ENCODE results near the gene TBX15. TPM values are rescaled to one million over a fixed set of nuclear protein-coding genes. Genes with fewer than 3 reads are reported as not detected.

The TBX15 gene
- total and polyA plus RNA-seq, 10 donors = 0.06 to 0.32 (median 0.11) TPM; not detected in 4

DNA sequence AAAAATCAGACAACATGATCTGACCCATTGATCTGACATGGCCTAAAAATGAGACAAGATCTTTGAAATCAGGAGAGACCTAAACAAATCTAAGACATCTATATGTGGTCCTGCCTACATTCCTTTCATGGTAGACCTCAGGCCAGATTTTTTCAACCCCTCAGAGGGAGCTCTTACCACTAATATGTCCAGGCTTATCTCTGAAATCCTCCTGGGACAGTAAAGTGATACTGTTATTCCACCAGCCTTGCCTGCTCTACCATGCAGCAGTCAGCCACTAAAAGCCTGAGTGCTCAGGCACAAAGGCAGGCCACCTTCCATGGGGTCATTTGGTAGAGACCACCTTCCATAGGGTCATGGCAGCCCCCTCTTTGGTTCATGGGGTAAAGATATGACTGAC, 126.9 kb downstream of the TBX15 start:
- Histone ChIP-seq H3K36me3 (no peaks in the 10 kb centered on the region), H3K9me3 (no peaks in the 10 kb centered on the region), H3K4me3 (no peak overlapping the region), H3K27me3 (replicated peaks in 1 of 7) (no peaks in the 10 kb centered on the region), H3K4me1 (no peaks in the 10 kb centered on the region), H3K27ac (no peak overlapping the region)
- no peak for DNase-seq
- intact Hi-C loops (cut with DNase I; ENCODE audit: low total_unique reads) = no loop called here
- TF ChIP-seq, protein P1, sequence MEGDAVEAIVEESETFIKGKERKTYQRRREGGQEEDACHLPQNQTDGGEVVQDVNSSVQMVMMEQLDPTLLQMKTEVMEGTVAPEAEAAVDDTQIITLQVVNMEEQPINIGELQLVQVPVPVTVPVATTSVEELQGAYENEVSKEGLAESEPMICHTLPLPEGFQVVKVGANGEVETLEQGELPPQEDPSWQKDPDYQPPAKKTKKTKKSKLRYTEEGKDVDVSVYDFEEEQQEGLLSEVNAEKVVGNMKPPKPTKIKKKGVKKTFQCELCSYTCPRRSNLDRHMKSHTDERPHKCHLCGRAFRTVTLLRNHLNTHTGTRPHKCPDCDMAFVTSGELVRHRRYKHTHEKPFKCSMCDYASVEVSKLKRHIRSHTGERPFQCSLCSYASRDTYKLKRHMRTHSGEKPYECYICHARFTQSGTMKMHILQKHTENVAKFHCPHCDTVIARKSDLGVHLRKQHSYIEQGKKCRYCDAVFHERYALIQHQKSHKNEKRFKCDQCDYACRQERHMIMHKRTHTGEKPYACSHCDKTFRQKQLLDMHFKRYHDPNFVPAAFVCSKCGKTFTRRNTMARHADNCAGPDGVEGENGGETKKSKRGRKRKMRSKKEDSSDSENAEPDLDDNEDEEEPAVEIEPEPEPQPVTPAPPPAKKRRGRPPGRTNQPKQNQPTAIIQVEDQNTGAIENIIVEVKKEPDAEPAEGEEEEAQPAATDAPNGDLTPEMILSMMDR (IDR thresholded peaks at IDR 0.05 in 8 of 11, conservative IDR thresholded peaks at IDR 0.05 in 3 of 11) = no peak
- TF ChIP-seq POLR2A (IDR thresholded peaks at IDR 0.05) (no peak), POLR2AphosphoS5 (IDR thresholded peaks at IDR 0.05) (no peak)

GRCh38 chr1:118859999-118860398, 128.1 kb downstream of the TBX15 start:
- Histone ChIP-seq H3K9me3 (no peaks in the 10 kb centered on the region), H3K36me3 (no peaks in the 10 kb centered on the region), H3K4me3 (no peak overlapping the region), H3K4me1 (no peaks in the 10 kb centered on the region), H3K27me3 (replicated peaks in 1 of 7) (no peaks in the 10 kb centered on the region), H3K27ac (no peak overlapping the region)
- TF ChIP-seq POLR2A (IDR thresholded peaks at IDR 0.05) (no peak), POLR2AphosphoS5 (IDR thresholded peaks at IDR 0.05) (no peak)
- TF ChIP-seq, protein P1 (IDR thresholded peaks at IDR 0.05 in 8 of 11, conservative IDR thresholded peaks at IDR 0.05 in 3 of 11) = no peak
- no peak for DNase-seq
- intact Hi-C loops (cut with DNase I; ENCODE audit: low total_unique reads) = no loop called here
- WGBS, 5 donors = 67 to 81% (median 76%) methylated on average over 3 of the region's 3 CpGs

- 69 to 85% (median 78%) methylated on average over 2 of the region's 2 CpGs for WGBS, 5 donors
- TF ChIP-seq POLR2AphosphoS5 (IDR thresholded peaks at IDR 0.05) (no peak), POLR2A (IDR thresholded peaks at IDR 0.05) (no peak)
- TF ChIP-seq, protein P1 (IDR thresholded peaks at IDR 0.05 in 8 of 11, conservative IDR thresholded peaks at IDR 0.05 in 3 of 11) = no peak
- H3K9me3 ChIP-seq = peaks cover 0 to 3% (median 0%) of the 10 kb centered on the region in 8 donors
These were observed 141.7 kb downstream of the TBX15 start for GRCh38 chr1:118846443-118846842.

GRCh38 chr1:118842452-118843201, 145.5 kb downstream of the TBX15 start:
- no peak for DNase-seq
- TF ChIP-seq, protein P1 (IDR thresholded peaks at IDR 0.05 in 8 of 11, conservative IDR thresholded peaks at IDR 0.05 in 3 of 11) = no peak
- TF ChIP-seq POLR2AphosphoS5 (IDR thresholded peaks at IDR 0.05) = no peak
- TF ChIP-seq POLR2A (IDR thresholded peaks at IDR 0.05) = no peak
- no peaks in the 10 kb centered on the region for H3K36me3 ChIP-seq
- 41 to 57% (median 44%) methylated on average over 14 of the region's 14 CpGs for WGBS, 5 donors
- no peaks in the 10 kb centered on the region for H3K4me1 ChIP-seq
- intact Hi-C loops (cut with DNase I; ENCODE audit: low total_unique reads) = no loop called here
- no peak overlapping the region for H3K4me3 ChIP-seq
- no peak overlapping the region for H3K27ac ChIP-seq
- no peaks in the 10 kb centered on the region for H3K27me3 ChIP-seq (replicated peaks in 1 of 7)
- H3K9me3 ChIP-seq = no peaks in the 10 kb centered on the region

More at GRCh38 chr1:118846443-118846842, 141.7 kb downstream of the TBX15 start:
- intact Hi-C loops (cut with DNase I; ENCODE audit: low total_unique reads) = no loop called here
- H3K27ac ChIP-seq = no peak overlapping the region
- no peaks in the 10 kb centered on the region for H3K4me1 ChIP-seq
- no peak for DNase-seq
- no peaks in the 10 kb centered on the region for H3K36me3 ChIP-seq
- H3K4me3 ChIP-seq = no peak overlapping the region
- H3K27me3 ChIP-seq (replicated peaks in 1 of 7) = no peaks in the 10 kb centered on the region

Measured in spleen (tissue), 11 donors.